NCI-H187 (cell line): ENCODE data around the gene ZSWIM5.
"Not testable (repeated sequence)": the region's sequence is repeated elsewhere in the genome, so short reads cannot be mapped to it uniquely, and the experiment has no call there.

Source experiments
- DNase-seq, 2 experiments: peaks; one replicate each; lab custom pipeline; 2025; lab: John Stamatoyannopoulos, UW

ZSWIM5 gene

GRCh38 chr1:45136984-45137383, 69.4 kb downstream of the ZSWIM5 start:
- no peak for DNase-seq

- DNase-seq, result no peak
These were observed 71.1 kb downstream of the ZSWIM5 start for GRCh38 chr1:45135316-45135715.

DNA sequence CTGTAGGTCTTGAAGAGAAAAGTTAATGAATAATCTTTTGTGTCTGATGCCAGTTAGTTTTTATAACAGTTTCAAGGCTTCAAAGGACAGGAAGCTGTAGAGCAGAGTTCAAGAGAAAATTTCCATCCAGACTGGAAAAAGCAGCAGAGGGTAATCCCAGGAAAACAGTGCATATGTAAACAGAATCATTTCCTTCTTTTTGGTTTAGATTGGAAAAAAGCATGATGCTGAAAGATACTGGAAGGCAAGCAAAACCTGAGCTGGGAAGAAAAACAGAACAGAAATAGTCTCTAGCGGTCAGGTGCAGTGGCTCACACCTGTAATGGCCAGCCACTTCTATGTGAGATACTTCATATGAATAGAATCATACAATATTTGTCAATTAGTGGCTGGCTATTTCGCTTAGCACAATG, 71.9 kb downstream of the ZSWIM5 start:
- DNase-seq, result no peak

GRCh38 chr1:45132719-45133118, 73.7 kb downstream of the ZSWIM5 start:
- DNase-seq, result not testable (repeated sequence)

DNA sequence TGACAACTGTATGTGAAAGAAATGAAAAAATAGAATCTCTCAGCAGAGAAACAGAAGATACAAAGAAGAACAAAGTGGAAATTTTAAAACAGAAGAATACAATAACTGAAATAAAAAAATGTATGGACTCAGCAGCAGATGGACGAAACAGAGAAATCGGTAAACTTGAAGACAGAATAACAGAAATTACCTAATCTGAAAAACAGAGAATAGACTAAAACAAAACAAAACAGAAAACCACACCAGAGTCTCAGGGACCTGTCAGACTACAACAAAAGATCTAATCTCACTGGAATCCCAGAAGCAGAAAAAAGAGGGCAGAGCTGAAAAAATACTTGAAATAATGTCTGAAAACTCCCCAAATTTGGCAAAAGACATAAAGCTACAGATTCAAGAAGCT, 83.0 kb downstream of the ZSWIM5 start:
- no peak for DNase-seq

GRCh38 chr1:45122724-45123123, 83.7 kb downstream of the ZSWIM5 start:
- no peak for DNase-seq

DNA sequence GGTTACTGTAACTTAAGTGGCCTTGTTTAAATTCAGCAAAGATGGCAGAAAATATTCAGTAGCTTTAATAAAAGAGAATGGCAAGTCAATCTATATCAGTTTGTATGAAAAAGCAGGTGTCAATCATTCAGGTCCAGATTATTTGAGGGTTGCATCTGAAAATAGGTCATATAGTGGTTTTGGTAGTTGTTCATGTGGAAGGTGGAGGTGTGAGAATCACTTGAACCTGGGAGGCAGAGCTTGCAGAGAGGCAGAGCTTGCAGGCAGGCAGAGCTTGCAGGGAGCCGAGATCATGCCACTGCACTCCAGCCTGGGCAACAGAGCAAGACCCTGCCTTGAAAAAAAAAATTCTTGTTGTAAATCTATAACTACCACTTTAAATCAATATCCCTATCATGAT, 88.6 kb downstream of the ZSWIM5 start:
- no peak for DNase-seq

GRCh38 chr1:45116820-45117219, 89.6 kb downstream of the ZSWIM5 start:
- no peak for DNase-seq

- no peak for DNase-seq
These were observed 90.1 kb downstream of the ZSWIM5 start for GRCh38 chr1:45116340-45116739.

GRCh38 chr1:45115198-45115597, 91.2 kb downstream of the ZSWIM5 start:
- not testable (repeated sequence) for DNase-seq

- DNase-seq, result no peak
These were observed 93.7 kb downstream of the ZSWIM5 start for GRCh38 chr1:45112661-45113060.

DNA sequence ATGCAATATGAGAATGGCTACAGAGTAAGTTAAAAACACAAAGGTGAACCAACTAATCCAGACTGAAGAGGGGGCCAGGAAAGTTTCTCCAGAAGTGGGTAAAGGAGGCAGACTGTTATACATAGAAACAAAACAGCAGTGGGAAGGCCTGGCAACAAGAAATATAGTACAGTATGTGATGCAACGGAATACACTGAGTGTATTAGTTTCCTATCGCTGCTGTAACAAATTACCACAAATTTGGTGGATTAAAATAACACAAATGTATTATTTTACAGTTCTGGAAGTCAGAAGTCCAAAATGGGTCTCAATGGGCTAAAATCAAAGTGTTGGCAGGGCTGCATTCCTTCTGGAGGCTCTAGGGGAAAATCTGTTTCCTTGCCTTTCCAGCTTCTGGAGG, 95.2 kb downstream of the ZSWIM5 start:
- DNase-seq, result no peak

DNA sequence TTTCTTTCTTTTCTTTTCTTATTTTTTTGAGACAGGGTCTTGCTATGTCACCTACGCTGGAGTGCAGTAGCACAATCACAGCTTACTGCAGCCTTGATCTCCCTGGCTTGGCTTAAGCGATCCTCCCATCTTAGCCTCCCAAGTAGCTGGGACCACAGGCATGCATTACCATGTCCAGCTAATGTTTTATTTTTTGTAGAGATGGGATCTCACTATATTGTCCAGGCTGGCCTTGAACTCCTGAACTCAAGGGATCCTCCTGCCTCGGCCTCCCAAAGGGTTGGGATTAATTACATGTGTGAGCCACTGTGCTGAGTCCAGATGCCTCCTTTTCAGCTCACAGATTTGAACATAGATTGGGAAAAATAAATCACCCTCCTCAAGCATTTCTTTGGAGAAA, 98.6 kb downstream of the ZSWIM5 start:
- no peak for DNase-seq

GRCh38 chr1:45106864-45107263, 99.5 kb downstream of the ZSWIM5 start:
- not testable (repeated sequence) for DNase-seq

- DNase-seq, result not testable (repeated sequence)
These were observed 100.3 kb downstream of the ZSWIM5 start for GRCh38 chr1:45106156-45106545.

GRCh38 chr1:45105486-45106155, 100.8 kb downstream of the ZSWIM5 start:
- not testable (repeated sequence) for DNase-seq

- DNase-seq, result no peak
These were observed 102.9 kb downstream of the ZSWIM5 start for GRCh38 chr1:45103534-45103933.

GRCh38 chr1:45101947-45102346, 104.5 kb downstream of the ZSWIM5 start:
- DNase-seq, result no peak

DNA sequence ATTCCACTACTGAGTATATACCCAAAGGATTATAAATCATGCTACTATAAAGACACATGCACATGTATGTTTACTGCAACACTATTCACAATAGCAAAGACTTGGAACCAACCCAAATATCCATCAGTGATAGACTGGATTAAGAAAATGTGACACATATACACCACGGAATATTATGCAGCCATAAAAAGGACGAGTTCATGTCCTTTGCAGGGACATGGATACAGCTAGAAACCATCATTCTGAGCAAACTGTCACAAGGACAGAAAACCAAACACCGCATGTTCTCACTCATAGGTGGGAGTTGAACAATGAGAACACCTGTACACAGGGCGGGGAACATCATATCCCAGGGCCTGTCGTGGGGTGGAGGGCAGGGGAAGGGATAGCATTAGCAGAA, 104.9 kb downstream of the ZSWIM5 start:
- not testable (repeated sequence) for DNase-seq

- DNase-seq, result no peak
These were observed 108.5 kb downstream of the ZSWIM5 start for GRCh38 chr1:45097944-45098343.

DNA sequence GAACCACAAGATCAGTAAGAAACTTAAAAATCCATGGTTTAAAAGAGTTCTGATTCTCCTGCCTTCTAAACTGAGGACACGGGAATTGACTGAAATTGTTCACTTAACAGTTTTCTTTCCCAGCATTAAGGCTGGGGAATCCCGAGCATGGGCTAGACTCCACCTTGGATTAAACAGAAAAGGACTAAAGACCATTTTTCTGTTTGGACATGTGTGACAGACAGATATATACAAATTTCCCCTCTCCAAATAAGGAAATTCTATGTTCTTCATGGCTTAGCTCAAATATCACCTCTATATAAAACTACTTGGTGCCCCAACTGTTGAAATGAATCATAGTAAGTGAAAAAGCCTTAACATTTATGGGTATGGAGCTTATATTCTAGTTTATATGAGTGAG, 109.3 kb downstream of the ZSWIM5 start:
- DNase-seq, result no peak

- DNase-seq, result no peak
These were observed 111.0 kb downstream of the ZSWIM5 start for GRCh38 chr1:45095450-45095849.

GRCh38 chr1:45094371-45094770, 112.0 kb downstream of the ZSWIM5 start:
- DNase-seq, result not testable (repeated sequence)

GRCh38 chr1:45093334-45093733, 113.1 kb downstream of the ZSWIM5 start:
- no peak for DNase-seq
